Mesenchymal stem cell (in vitro differentiated cells and primary cell): ENCODE data around the gene TCF12.

ENCODE experiments used
- DNase-seq: peaks from one replicate; pipeline ENCODE4 v3.0.0-alpha.2; 2013
- H2AFZ ChIP-seq: one replicate; pipeline ENCODE4 v1.6.1; 2013; ENCODE audit warnings: low read depth, mild to moderate bottlenecking, control low read depth, inconsistent platforms, low read length, moderate library complexity
- H2AK5ac ChIP-seq: 2 replicates; pipeline ENCODE4 v1.6.1; 2013; ENCODE audit warnings: low read length, moderate library complexity, mild to moderate bottlenecking, inconsistent platforms; ENCODE audit not compliant: severe bottlenecking
- H2BK120ac ChIP-seq: one replicate; pipeline ENCODE4 v1.6.1; 2013; ENCODE audit warnings: low read depth, mild to moderate bottlenecking, inconsistent platforms, low read length, moderate library complexity
- H2BK12ac ChIP-seq, 2 experiments: one replicate each; pipeline ENCODE4 v1.6.1; 2013; ENCODE audit warnings: inconsistent platforms in 2 of 2, low read length in 2 of 2, mild to moderate bottlenecking in 2 of 2, moderate library complexity in 2 of 2, control low read depth in 1 of 2
- H2BK15ac ChIP-seq: one replicate; pipeline ENCODE4 v1.6.1; 2013; ENCODE audit warnings: mild to moderate bottlenecking, low read depth, inconsistent platforms; ENCODE audit not compliant: poor library complexity, severe bottlenecking
- H2BK5ac ChIP-seq: 2 replicates; pipeline ENCODE4 v1.6.1; 2013; ENCODE audit warnings: low read depth, mild to moderate bottlenecking, low read length, control low read depth, inconsistent platforms; ENCODE audit not compliant: poor library complexity, severe bottlenecking
- H3K14ac ChIP-seq, 2 experiments: one replicate each; pipeline ENCODE4 v1.6.1; 2013; ENCODE audit warnings: inconsistent platforms in 2 of 2, low read length in 2 of 2, control low read depth in 1 of 2, mild to moderate bottlenecking in 1 of 2, moderate library complexity in 1 of 2
- H3K18ac ChIP-seq, 2 experiments: one replicate each; pipeline ENCODE4 v1.6.1; 2013; ENCODE audit warnings: inconsistent platforms in 2 of 2, low read length in 2 of 2, control low read depth in 1 of 2, low read depth in 1 of 2, mild to moderate bottlenecking in 1 of 2
- H3K23ac ChIP-seq, 2 experiments: one replicate each; pipeline ENCODE4 v1.6.1; 2013; ENCODE audit warnings: inconsistent platforms in 2 of 2, low read length in 2 of 2, mild to moderate bottlenecking in 2 of 2, moderate library complexity in 2 of 2, control low read depth in 1 of 2
- H3K27ac ChIP-seq: 2 replicates; pipeline ENCODE4 v1.5.1; 2013; ENCODE audit warnings: mild to moderate bottlenecking, moderate library complexity, low read length, control low read depth, inconsistent platforms; ENCODE audit not compliant: poor library complexity, severe bottlenecking
- H3K27me3 ChIP-seq, 2 experiments: 2 replicates each; pipeline versions ENCODE4 v1.6.1 to v1.7.0; 2013; ENCODE audit warnings: low read length in 2 of 2, mild to moderate bottlenecking in 2 of 2, moderate library complexity in 2 of 2, control low read depth in 1 of 2, inconsistent platforms in 1 of 2; ENCODE audit not compliant: control insufficient read depth in 1 of 2, insufficient read depth in 1 of 2
- H3K36me3 ChIP-seq, 2 experiments: 2 replicates each; pipeline versions ENCODE4 v1.6.1 to v1.7.0; 2013; ENCODE audit warnings: low read length in 2 of 2, control low read depth in 1 of 2, inconsistent platforms in 1 of 2, low read depth in 1 of 2, mild to moderate bottlenecking in 1 of 2; ENCODE audit not compliant: insufficient read depth in 2 of 2, control insufficient read depth in 1 of 2
- H3K4ac ChIP-seq, 2 experiments: one replicate each; pipeline ENCODE4 v1.6.1; 2013; ENCODE audit warnings: inconsistent platforms in 2 of 2, low read length in 2 of 2, mild to moderate bottlenecking in 2 of 2, moderate library complexity in 2 of 2, control low read depth in 1 of 2, low read depth in 1 of 2
- H3K4me1 ChIP-seq: 2 replicates; pipeline ENCODE4 v1.6.1; 2013; ENCODE audit warnings: low read depth, low read length, control low read depth; ENCODE audit not compliant: control insufficient read depth, insufficient read depth
- H3K4me2 ChIP-seq: 2 replicates; pipeline ENCODE4 v1.6.1; 2013; ENCODE audit warnings: low read length, mild to moderate bottlenecking, inconsistent platforms; ENCODE audit not compliant: poor library complexity, severe bottlenecking
- H3K4me3 ChIP-seq, 2 experiments: 2 replicates each; pipeline versions ENCODE4 v1.5.1 to v1.7.0; 2013; ENCODE audit warnings: low read length in 2 of 2, mild to moderate bottlenecking in 2 of 2, control low read depth in 1 of 2, low read depth in 1 of 2; ENCODE audit not compliant: insufficient read depth in 1 of 2
- H3K79me1 ChIP-seq: replicated peaks from 2 replicates; pipeline ENCODE4 v1.6.1; 2013; ENCODE audit warnings: mild to moderate bottlenecking, control low read depth, low read length, inconsistent platforms; ENCODE audit not compliant: poor library complexity, severe bottlenecking
- H3K9ac ChIP-seq: 2 replicates; pipeline ENCODE4 v1.7.0; 2013; ENCODE audit warnings: mild to moderate bottlenecking, low read length, moderate library complexity
- H3K9me3 ChIP-seq: 2 replicates; pipeline ENCODE4 v1.7.0; 2013; ENCODE audit warnings: mild to moderate bottlenecking, low read length; ENCODE audit not compliant: control insufficient read depth
- H4K8ac ChIP-seq: one replicate; pipeline ENCODE4 v1.6.1; 2013; ENCODE audit warnings: inconsistent platforms, mild to moderate bottlenecking, low read length, moderate library complexity
- H4K91ac ChIP-seq: one replicate; pipeline ENCODE4 v1.6.1; 2013; ENCODE audit warnings: mild to moderate bottlenecking, low read length, inconsistent platforms
- WGBS: methylation state at CpG from one replicate; pipeline ENCODE4 v1.1.7; 2013; ENCODE audit warnings: mixed read lengths; 5-methylcytosine and 5-hydroxymethylcytosine counted together

Gene TCF12

GRCh38 chr15:57309856-57310760 is 391.7 kb downstream of the TCF12 start:
- no peak overlapping the region for H2BK120ac ChIP-seq
- no peak overlapping the region for H2BK5ac ChIP-seq
- no peak overlapping the region for H3K14ac ChIP-seq
- no peak overlapping the region for H3K18ac ChIP-seq
- H3K9ac ChIP-seq = no peak overlapping the region
- peaks cover 3% of the 10 kb centered on the region for H3K4me1 ChIP-seq
- H3K9me3 ChIP-seq = no peaks in the 10 kb centered on the region
- no peak overlapping the region for H2AK5ac ChIP-seq
- no peak overlapping the region for H4K91ac ChIP-seq
- no peak overlapping the region for H3K27ac ChIP-seq
- H3K4me2 ChIP-seq = no peak overlapping the region
- no peak overlapping the region for H2BK15ac ChIP-seq
- no peaks in the 10 kb centered on the region for H3K27me3 ChIP-seq
- H3K4ac ChIP-seq = no peak overlapping the region
- H3K36me3 ChIP-seq = no peaks in the 10 kb centered on the region
- H2BK12ac ChIP-seq = no peak overlapping the region
- DNase-seq = no peak
- H3K79me1 ChIP-seq = no peaks in the 10 kb centered on the region
- H3K4me3 ChIP-seq = no peak overlapping the region
- no peak overlapping the region for H2AFZ ChIP-seq
- WGBS = 91% methylated on average over 19 of the region's 21 CpGs
- no peak overlapping the region for H3K23ac ChIP-seq
- H4K8ac ChIP-seq = no peak overlapping the region

GRCh38 chr15:57310876-57311275 is 392.4 kb downstream of the TCF12 start:
- Histone ChIP-seq H3K36me3 (no peaks in the 10 kb centered on the region), H3K4me1 (peaks cover 3% of the 10 kb centered on the region), H4K8ac (no peak overlapping the region), H3K9me3 (no peaks in the 10 kb centered on the region), H3K27ac (no peak overlapping the region), H3K4me2 (no peak overlapping the region), H3K4me3 (no peak overlapping the region), H2BK12ac (no peak overlapping the region), H3K14ac (no peak overlapping the region), H2BK120ac (no peak overlapping the region), H2BK5ac (no peak overlapping the region), H3K4ac (no peak overlapping the region), H2BK15ac (no peak overlapping the region), H3K27me3 (no peaks in the 10 kb centered on the region), H4K91ac (no peak overlapping the region), H2AK5ac (no peak overlapping the region), H2AFZ (no peak overlapping the region), H3K79me1 (no peaks in the 10 kb centered on the region), H3K9ac (no peak overlapping the region), H3K18ac (no peak overlapping the region), H3K23ac (no peak overlapping the region)
- DNase-seq = no peak
- 95% methylated on average over 9 of the region's 9 CpGs for WGBS

DNA sequence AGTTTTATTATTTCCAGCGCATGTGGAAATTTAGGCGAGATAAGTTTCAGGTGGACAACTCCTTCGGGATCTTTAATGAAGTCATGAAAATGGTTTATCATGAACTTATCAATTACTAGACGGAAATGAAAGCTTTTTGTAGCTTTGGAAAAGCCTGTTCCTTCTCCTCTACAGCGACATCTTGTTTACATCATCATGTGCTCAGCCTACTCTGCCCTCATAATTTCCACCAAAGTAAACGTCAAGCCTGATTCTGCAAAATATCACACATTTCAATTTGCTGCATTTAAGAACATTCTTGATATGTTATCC is 393.5 kb downstream of the TCF12 start:
- H4K91ac ChIP-seq = no peak overlapping the region
- no peak overlapping the region for H2AFZ ChIP-seq
- H3K4me1 ChIP-seq = peaks cover under 1% of the 10 kb centered on the region
- H2BK12ac ChIP-seq = no peak overlapping the region
- WGBS = 78% methylated on average over 6 of the region's 6 CpGs
- no peak overlapping the region for H2BK120ac ChIP-seq
- no peaks in the 10 kb centered on the region for H3K79me1 ChIP-seq
- H3K14ac ChIP-seq = no peak overlapping the region
- no peak overlapping the region for H3K23ac ChIP-seq
- no peaks in the 10 kb centered on the region for H3K36me3 ChIP-seq
- no peaks in the 10 kb centered on the region for H3K9me3 ChIP-seq
- no peak overlapping the region for H3K9ac ChIP-seq
- no peak overlapping the region for H4K8ac ChIP-seq
- no peak overlapping the region for H3K18ac ChIP-seq
- H2BK15ac ChIP-seq = no peak overlapping the region
- H3K27me3 ChIP-seq = no peaks in the 10 kb centered on the region
- no peak overlapping the region for H2AK5ac ChIP-seq
- H3K4ac ChIP-seq = no peak overlapping the region
- DNase-seq = no peak
- H3K4me3 ChIP-seq = no peak overlapping the region
- H3K27ac ChIP-seq = no peak overlapping the region
- no peak overlapping the region for H2BK5ac ChIP-seq
- H3K4me2 ChIP-seq = no peak overlapping the region

DNA sequence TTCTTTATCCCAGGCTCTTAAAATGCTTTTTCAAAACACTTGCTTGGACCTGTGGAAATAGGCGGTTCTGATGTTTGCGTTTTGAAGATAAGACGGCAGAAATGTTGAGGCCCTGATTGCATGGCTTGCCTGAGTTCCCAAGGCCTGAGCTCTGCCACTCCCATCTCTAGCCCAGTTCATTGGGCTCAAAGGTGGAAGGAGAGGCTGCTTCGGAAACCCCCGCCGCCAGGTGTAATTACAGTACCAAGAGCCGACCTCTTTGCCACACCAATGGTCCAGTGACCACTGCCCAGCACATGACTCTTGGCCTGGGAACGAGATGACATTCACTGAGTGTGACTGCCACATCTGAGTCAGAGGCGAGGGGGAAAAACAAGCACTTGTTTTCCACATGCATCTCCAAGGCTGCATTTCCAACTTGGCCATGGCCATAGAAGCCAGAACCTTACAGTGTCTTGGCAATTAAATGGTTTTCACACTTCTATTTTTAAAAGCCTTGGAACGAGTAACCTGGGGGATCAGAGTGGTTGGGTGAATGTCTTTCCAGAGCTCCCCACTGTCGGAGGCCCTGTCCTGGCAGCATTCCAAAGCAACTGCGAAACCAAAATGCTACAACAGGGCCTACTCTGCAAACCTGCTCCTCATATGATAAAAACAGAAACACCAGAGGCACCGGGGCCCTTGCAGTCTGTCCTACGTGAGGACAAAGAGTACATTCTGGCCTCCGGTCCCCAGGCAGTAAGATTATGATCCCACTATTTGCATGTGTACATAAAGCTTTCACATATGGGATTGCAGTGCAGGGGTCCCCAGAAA is 394.1 kb downstream of the TCF12 start:
- Histone ChIP-seq H3K18ac (no peak overlapping the region), H2AFZ (no peak overlapping the region), H3K4ac (no peak overlapping the region), H2BK5ac (no peak overlapping the region), H3K9ac (no peak overlapping the region), H3K9me3 (no peaks in the 10 kb centered on the region), H3K27me3 (no peaks in the 10 kb centered on the region), H2BK120ac (no peak overlapping the region), H3K4me2 (no peak overlapping the region), H2BK12ac (no peak overlapping the region), H3K4me1 (no peaks in the 10 kb centered on the region), H2AK5ac (no peak overlapping the region), H3K14ac (no peak overlapping the region), H3K23ac (no peak overlapping the region), H2BK15ac (no peak overlapping the region), H3K36me3 (no peaks in the 10 kb centered on the region), H3K4me3 (no peak overlapping the region), H3K27ac (no peak overlapping the region), H4K8ac (no peak overlapping the region), H4K91ac (no peak overlapping the region), H3K79me1 (no peaks in the 10 kb centered on the region)
- no peak for DNase-seq
- 91% methylated on average over 15 of the region's 15 CpGs for WGBS
